HL-60/S4 (cell line): ENCODE data around the gene AFAP1L2.

Source experiments
- in situ Hi-C: fragments of 300-500 bp; cut with MboI; formaldehyde crosslinking; loops from 2 replicates; pipeline ENCODE4 v1.14.3; 2022; ENCODE audit warnings: low sequenced_read_pairs

Gene AFAP1L2

GRCh38 chr10:114295393-114295792, 108.9 kb downstream of the AFAP1L2 start:
- in situ Hi-C loops, result no loop called here

- in situ Hi-C loops, result no loop called here
Measured at GRCh38 chr10:114294549-114294948, 109.8 kb downstream of the AFAP1L2 start.

DNA sequence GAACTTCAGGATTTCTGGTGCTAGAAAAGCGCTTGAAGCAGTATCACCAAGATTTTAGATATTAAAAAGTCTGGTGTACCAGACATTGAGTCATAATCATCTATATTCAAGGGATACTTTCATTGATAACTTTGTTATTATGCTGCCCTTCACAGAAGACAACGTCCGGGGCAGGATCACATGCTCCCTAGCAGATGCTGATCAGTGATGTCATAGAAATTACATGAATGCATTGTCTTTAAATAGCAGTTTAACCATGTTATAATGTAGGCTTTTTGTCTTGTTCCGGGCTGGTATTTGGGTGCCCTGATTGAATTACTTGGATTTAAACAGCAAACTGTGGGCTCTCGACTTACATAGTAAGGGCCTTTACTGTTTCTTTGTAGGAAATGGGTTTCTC, 111.2 kb downstream of the AFAP1L2 start:
- in situ Hi-C loops, result no loop called here

- in situ Hi-C loops, result no loop called here
Measured at GRCh38 chr10:114291516-114291915, 112.8 kb downstream of the AFAP1L2 start.

DNA sequence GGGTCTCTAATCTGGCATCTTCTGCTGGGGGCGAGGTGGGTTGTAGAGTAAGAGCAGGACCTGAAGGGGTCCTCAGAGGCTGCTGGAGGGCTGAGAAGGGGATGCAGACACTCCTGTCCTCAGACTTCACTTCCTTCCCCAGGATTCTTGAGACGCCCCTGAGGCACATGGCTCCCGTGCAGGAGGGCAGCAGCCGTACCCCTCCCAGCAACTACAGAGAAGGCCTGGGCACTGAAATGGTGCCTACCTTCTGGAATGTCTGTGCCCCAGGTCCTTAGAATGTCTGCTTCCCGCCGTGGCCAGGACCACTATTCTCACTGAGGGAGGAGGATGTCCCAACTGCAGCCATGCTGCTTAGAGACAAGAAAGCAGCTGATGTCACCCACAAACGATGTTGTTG, 113.2 kb downstream of the AFAP1L2 start:
- in situ Hi-C loops, result no loop called here

GRCh38 chr10:114290038-114290437, 114.3 kb downstream of the AFAP1L2 start:
- in situ Hi-C loops, result no loop called here

DNA sequence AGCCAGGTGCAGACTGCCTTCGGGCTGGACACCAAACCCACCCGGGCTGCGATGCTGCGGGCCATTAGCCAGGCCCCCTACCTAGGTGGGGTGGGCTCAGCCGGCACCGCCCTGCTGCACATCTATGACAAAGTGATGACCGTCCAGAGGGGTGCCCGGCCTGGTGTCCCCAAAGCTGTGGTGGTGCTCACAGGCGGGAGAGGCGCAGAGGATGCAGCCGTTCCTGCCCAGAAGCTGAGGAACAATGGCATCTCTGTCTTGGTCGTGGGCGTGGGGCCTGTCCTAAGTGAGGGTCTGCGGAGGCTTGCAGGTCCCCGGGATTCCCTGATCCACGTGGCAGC, 115.2 kb downstream of the AFAP1L2 start:
- in situ Hi-C loops, result no loop called here

DNA sequence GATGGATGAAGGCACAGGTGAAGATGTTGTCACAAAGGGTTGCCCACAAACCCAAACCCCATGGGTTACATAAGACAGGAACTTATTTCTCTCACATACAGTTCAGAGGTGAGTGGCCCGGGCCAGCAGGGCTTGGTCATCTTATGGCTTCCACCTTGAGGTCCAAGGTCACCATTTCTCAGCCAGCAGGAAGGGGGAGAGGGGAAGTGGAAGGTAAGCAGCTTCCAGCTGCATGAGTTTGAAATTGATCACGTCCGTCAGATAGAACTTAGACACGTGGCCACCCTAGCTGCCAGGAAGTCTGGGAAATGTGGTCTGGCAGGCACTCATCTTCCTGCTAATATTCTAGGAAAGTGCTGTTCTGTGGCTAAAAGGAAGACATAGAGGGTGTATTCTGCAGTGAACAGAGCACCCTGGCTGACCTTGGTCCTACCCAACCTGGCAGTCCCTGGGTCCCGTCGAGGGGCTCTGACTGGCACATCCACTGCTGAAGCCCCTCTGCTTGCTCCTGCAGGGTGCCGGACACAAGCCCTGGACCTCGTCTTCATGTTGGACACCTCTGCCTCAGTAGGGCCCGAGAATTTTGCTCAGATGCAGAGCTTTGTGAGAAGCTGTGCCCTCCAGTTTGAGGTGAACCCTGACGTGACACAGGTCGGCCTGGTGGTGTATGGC, 115.7 kb downstream of the AFAP1L2 start:
- in situ Hi-C loops, result no loop called here

- in situ Hi-C loops, result no loop called here
Measured at GRCh38 chr10:114286921-114287320, 117.4 kb downstream of the AFAP1L2 start.

DNA sequence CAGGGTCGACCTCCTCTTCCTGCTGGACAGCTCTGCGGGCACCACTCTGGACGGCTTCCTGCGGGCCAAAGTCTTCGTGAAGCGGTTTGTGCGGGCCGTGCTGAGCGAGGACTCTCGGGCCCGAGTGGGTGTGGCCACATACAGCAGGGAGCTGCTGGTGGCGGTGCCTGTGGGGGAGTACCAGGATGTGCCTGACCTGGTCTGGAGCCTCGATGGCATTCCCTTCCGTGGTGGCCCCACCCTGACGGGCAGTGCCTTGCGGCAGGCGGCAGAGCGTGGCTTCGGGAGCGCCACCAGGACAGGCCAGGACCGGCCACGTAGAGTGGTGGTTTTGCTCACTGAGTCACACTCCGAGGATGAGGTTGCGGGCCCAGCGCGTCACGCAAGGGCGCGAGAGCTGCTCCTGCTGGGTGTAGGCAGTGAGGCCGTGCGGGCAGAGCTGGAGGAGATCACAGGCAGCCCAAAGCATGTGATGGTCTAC, 118.3 kb downstream of the AFAP1L2 start:
- in situ Hi-C loops, result no loop called here

DNA sequence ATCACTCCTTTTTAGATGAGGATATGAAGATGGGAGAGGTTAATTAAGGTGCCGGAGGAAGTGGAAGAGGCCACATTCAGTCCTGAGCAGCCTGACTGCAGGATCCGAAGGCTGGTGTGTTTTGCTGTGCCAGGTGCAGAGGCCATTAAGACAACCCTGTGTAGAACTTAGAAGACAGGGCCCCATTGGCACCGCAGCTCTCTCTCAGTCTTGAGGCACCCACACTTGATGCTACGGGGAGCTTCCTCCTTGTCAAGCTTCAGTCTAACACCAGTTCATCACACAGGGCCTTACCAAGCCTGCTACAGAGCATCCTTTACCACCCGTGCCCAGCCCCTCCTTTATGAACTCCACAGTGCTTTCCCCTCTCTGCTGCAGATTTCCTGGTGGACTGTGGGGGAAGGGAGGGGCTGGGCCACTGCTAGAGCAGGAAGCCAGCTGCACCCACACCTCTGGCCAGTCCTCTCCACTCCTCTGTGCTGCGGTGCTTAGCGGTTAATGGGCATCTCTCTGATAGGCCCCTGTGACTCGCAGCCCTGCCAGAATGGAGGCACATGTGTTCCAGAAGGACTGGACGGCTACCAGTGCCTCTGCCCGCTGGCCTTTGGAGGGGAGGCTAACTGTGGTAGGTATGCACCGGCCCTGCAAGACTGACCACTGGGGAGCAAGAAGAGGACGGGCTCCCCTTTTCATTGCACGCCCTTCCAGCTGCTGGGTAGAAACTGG, 119.8 kb downstream of the AFAP1L2 start:
- in situ Hi-C loops, result no loop called here

- in situ Hi-C loops, result no loop called here
Measured at GRCh38 chr10:114283535-114284234, 120.6 kb downstream of the AFAP1L2 start.

GRCh38 chr10:114283091-114283490, 121.2 kb downstream of the AFAP1L2 start:
- in situ Hi-C loops, result no loop called here

DNA sequence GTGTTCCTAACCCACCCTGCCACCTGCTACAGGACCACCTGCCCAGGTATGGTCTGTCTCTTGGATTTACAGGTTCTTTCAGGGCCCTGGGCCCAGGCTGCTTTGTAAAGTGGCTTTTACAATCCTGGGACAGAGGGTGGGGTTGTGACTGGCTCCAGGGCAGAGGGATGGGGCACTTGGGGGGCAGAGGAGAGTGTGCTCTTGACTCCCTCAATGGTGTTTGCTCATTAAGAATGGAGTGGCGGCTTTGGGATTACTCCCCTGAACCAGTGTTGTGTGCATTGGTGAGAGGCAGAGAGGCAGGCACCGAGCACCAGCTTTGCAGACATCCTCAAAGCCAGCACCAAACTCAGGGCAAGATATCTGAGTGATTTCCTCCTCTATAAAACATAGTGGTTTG, 121.8 kb downstream of the AFAP1L2 start:
- in situ Hi-C loops, result no loop called here

- in situ Hi-C loops, result no loop called here
Measured at GRCh38 chr10:114281461-114281860, 122.8 kb downstream of the AFAP1L2 start.

- in situ Hi-C loops, result no loop called here
Measured at GRCh38 chr10:114281006-114281405, 123.3 kb downstream of the AFAP1L2 start.

DNA sequence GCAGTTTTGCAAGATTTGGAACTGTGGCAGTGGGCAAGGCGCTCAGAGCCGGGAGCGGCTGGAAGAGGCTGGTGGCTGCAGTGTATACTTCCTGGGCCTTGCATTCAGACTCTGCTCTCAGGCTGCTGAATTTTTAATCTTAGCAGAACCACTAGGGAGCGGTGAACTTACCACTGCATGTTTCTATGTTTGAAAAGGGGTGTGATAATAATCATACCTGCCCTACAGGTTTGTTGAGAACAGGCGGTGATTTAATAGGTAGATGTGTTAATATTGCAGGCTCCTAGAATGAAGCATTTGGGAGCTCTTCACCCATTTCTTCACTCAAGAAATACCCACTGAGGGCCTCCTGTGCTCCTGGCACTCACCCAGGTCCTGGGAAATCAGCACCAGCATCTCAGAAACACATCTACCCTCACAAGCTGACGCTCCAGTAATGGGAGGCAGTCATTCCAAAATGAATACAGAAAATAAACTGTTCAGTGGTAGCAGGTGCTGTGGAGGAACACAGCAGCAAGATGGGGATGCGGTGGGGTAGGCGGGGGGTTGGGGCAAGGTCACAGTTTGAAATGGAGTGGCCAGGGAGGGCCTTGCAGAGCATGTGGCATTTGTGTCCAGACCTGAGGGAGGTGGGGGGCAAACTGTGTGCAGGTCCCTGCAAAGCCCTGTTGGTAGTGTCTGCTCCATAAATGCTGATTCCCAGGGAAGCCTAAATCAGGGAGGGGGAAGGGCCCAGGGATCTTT, 124.2 kb downstream of the AFAP1L2 start:
- in situ Hi-C loops, result no loop called here

DNA sequence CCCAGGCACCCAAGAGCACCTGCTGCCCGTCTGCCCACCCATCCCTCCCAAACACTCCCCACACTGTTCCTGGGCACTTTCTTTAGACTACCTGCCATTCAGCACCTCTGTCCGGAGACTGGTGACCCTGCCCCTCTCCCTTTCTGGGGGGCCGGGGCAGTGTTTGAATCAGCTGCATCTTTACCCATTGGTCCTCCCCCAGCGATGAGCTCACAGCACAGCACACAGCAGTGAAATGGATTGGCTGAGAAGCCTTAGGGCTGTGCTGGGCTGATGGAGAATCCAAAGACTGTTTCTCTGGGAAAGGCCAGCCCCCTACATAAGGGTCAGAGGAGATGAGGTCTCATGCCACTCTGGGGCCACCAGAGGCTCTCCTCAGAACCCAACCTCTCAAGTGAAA, 125.0 kb downstream of the AFAP1L2 start:
- in situ Hi-C loops, result no loop called here

DNA sequence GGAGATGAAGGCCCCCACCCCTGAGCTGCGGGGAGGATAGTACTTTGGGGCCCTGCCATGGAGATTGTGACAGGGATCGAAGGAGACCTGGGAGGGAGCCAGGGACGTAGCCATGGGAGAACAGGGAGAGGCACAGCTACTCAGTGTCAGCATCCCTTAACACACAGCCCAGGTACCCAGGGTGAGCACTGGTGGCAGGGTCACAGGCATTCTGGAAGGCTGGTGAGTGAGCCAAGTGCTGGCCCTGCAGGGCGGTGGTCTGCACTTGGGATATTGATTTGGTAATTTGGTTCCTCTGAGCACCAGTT, 125.5 kb downstream of the AFAP1L2 start:
- in situ Hi-C loops, result no loop called here

DNA sequence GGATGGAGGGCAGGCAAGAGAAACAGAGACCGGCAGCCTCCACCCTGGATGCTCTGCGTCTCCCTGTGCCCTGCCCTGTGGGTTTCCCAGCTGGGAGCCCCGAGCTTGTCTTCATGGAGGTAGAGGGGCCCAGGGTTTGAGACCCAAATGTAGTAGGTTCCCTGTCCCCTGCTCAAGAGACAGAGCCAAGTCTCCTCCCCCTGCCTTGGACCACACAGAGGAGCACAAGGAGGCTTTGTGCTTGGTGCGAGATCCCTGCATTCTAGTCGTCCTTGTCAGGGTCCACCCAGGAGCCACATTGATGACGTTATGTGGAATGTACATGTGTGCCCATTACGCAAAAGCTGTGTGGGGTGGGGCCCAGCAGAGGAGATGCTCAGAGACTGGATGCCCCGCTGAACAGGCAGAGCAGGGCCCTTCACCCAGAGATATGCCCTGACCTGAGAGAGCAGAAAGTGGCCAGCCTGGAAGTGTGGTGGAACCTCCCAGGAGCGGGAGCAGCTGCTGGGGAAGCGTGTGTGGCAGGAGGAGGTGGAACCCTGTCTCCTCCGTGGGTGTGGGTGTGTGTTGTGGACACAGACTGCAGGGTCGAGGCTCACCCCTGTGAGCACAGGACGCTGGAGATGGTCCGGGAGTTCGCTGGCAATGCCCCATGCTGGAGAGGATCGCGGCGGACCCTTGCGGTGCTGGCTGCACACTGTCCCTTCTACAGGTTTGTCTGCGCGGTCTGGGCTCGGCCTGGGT, 126.0 kb downstream of the AFAP1L2 start:
- in situ Hi-C loops, result no loop called here

DNA sequence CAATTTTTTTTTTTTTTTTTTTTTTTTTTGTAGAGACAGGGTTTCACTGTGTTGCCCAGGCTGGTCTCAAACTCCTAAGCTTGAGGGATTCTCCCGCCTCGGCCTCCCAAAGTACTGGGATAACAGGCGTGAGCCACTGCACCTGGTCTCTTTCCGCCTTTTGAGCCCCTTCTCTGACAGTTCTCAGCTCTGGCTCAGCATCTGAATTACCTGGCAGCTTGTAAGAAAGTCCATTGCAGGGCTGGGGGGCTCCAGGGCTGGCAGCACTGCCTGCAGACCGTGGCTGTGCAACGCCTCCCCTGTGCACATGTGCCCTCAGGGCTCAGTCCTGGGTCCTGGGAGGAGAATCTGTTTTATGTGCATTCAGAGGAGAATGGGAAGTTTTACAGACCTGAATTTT, 127.6 kb downstream of the AFAP1L2 start:
- in situ Hi-C loops, result no loop called here
